H9 (cell line): ENCODE results near the gene ACAD10. TPM values are rescaled to one million over a fixed set of nuclear protein-coding genes. Genes with fewer than 3 reads are reported as not detected.

Experiments
- DNase-seq: peaks from one replicate; pipeline ENCODE4 v3.0.0-alpha.2; 2017
- H2AFZ ChIP-seq: one replicate; pipeline ENCODE4 v1.6.1; 2013; ENCODE audit warnings: mild to moderate bottlenecking, low read length, control low read depth, moderate library complexity
- H2AK5ac ChIP-seq: 2 replicates; pipeline ENCODE4 v1.6.1; 2013; ENCODE audit warnings: low read length, control low read depth, mixed read lengths; ENCODE audit not compliant: insufficient read length
- H2BK120ac ChIP-seq: one replicate; pipeline ENCODE4 v1.6.1; 2013; ENCODE audit warnings: low read depth, mild to moderate bottlenecking, low read length, control low read depth, inconsistent platforms; ENCODE audit not compliant: poor library complexity, severe bottlenecking
- H2BK12ac ChIP-seq: 2 replicates; pipeline ENCODE4 v1.6.1; 2013; ENCODE audit warnings: low read length, control low read depth, mixed read lengths, low read depth; ENCODE audit not compliant: insufficient read length
- H2BK15ac ChIP-seq: 2 replicates; pipeline ENCODE4 v1.6.1; 2013; ENCODE audit warnings: low read depth, low read length, control low read depth
- H2BK20ac ChIP-seq: one replicate; pipeline ENCODE4 v1.6.1; 2013; ENCODE audit warnings: low read depth, mild to moderate bottlenecking, low read length, control low read depth, inconsistent platforms; ENCODE audit not compliant: poor library complexity, severe bottlenecking
- H2BK5ac ChIP-seq: 2 replicates; pipeline ENCODE4 v1.6.1; 2013; ENCODE audit warnings: low read length, control low read depth, mixed read lengths; ENCODE audit not compliant: insufficient read length
- H3K14ac ChIP-seq: 2 replicates; pipeline ENCODE4 v1.6.1; 2013; ENCODE audit warnings: low read length, control low read depth; ENCODE audit not compliant: insufficient read depth
- H3K18ac ChIP-seq: 2 replicates; pipeline ENCODE4 v1.6.1; 2013; ENCODE audit warnings: low read depth, mild to moderate bottlenecking, mixed read lengths, low read length, control low read depth; ENCODE audit not compliant: insufficient read length
- H3K23ac ChIP-seq: 2 replicates; pipeline ENCODE4 v1.6.1; 2013; ENCODE audit warnings: low read length, control low read depth, mixed read lengths, low read depth; ENCODE audit not compliant: insufficient read length
- H3K23me2 ChIP-seq: 2 replicates; pipeline ENCODE4 v1.6.1; 2013; ENCODE audit warnings: low read depth, mild to moderate bottlenecking, mixed read lengths, low read length, control low read depth; ENCODE audit not compliant: insufficient read length, poor library complexity, severe bottlenecking
- H3K27ac ChIP-seq: 2 replicates; pipeline ENCODE4 v1.5.1; 2013; ENCODE audit warnings: low read length, control low read depth, mixed read lengths, low read depth; ENCODE audit not compliant: insufficient read length
- H3K27me3 ChIP-seq: 2 replicates; pipeline ENCODE4 v1.6.1; 2013; ENCODE audit warnings: low read length, control low read depth, inconsistent platforms; ENCODE audit not compliant: insufficient read depth
- H3K4ac ChIP-seq: 2 replicates; pipeline ENCODE4 v1.6.1; 2013; ENCODE audit warnings: low read depth, mild to moderate bottlenecking, control low read depth, inconsistent platforms, low read length, moderate library complexity
- H3K4me1 ChIP-seq: 2 replicates; pipeline ENCODE4 v1.6.1; 2013; ENCODE audit warnings: low read length, control low read depth, inconsistent platforms; ENCODE audit not compliant: insufficient read depth
- H3K4me2 ChIP-seq: 2 replicates; pipeline ENCODE4 v1.6.1; 2013; ENCODE audit warnings: low read length, control low read depth, mixed read lengths; ENCODE audit not compliant: insufficient read length, insufficient read depth
- H3K56ac ChIP-seq: 2 replicates; pipeline ENCODE4 v1.6.1; 2013; ENCODE audit warnings: low read depth, mild to moderate bottlenecking, mixed read lengths, low read length, control low read depth; ENCODE audit not compliant: insufficient read length
- H3K79me1 ChIP-seq: 2 replicates; pipeline ENCODE4 v1.6.1; 2013; ENCODE audit warnings: low read depth, mild to moderate bottlenecking, moderate library complexity, low read length, control low read depth, inconsistent platforms; ENCODE audit not compliant: insufficient read depth, poor library complexity, severe bottlenecking
- H3K79me2 ChIP-seq: 2 replicates; pipeline ENCODE4 v1.6.1; 2013; ENCODE audit warnings: low read length, control low read depth, inconsistent platforms; ENCODE audit not compliant: insufficient read depth
- H3K9ac ChIP-seq: 2 replicates; pipeline ENCODE4 v1.6.1; 2013; ENCODE audit warnings: low read length, control low read depth, mixed read lengths; ENCODE audit not compliant: insufficient read length; ENCODE audit errors: extremely low read depth
- H3K9me3 ChIP-seq: one replicate; pipeline ENCODE4 v1.6.1; 2013; ENCODE audit warnings: low read depth, low read length, inconsistent platforms; ENCODE audit not compliant: control insufficient read depth
- H3T11ph ChIP-seq: one replicate; pipeline ENCODE4 v1.6.1; 2013; ENCODE audit warnings: mild to moderate bottlenecking, low read length, control low read depth, inconsistent platforms
- H4K20me1 ChIP-seq: one replicate; pipeline ENCODE4 v1.6.1; 2013; ENCODE audit not compliant: control insufficient read depth, insufficient read length, insufficient read depth
- H4K5ac ChIP-seq: 2 replicates; pipeline ENCODE4 v1.6.1; 2013; ENCODE audit warnings: low read depth, mild to moderate bottlenecking, mixed read lengths, low read length, control low read depth; ENCODE audit not compliant: insufficient read length
- H4K8ac ChIP-seq: replicated peaks from 2 replicates; pipeline ENCODE4 v1.6.1; 2013; ENCODE audit warnings: low read length, control low read depth, mixed read lengths, low read depth; ENCODE audit not compliant: insufficient read length
- H4K91ac ChIP-seq: 2 replicates; pipeline ENCODE4 v1.6.1; 2013; ENCODE audit warnings: low read depth, mild to moderate bottlenecking, moderate library complexity, mixed read lengths, low read length, control low read depth; ENCODE audit not compliant: insufficient read length
- H3K27ac Mint-ChIP-seq, 3 experiments: 2 replicates in 2 of 3; 3 replicates in 1 of 3; pipeline ENCODE4 v1.8.0; 2020 to 2021; ENCODE audit warnings: mixed read lengths in 3 of 3, mild to moderate bottlenecking in 1 of 3, moderate library complexity in 1 of 3
- H3K27me3 Mint-ChIP-seq: 2 replicates; pipeline ENCODE4 v1.8.0; 2021; ENCODE audit warnings: low read depth, mild to moderate bottlenecking, moderate library complexity, mixed read lengths
- H3K36me3 Mint-ChIP-seq, 3 experiments: 2 replicates in 2 of 3; 3 replicates in 1 of 3; pipeline ENCODE4 v1.8.0; 2020 to 2021; ENCODE audit warnings: low read depth in 3 of 3, mixed read lengths in 3 of 3; ENCODE audit not compliant: insufficient read depth in 1 of 3
- H3K4me1 Mint-ChIP-seq, 2 experiments: 2 replicates each; pipeline ENCODE4 v1.8.0; 2020; ENCODE audit warnings: mixed read lengths in 2 of 2
- H3K4me3 Mint-ChIP-seq, 2 experiments: 2 replicates in 1 of 2; 3 replicates in 1 of 2; pipeline ENCODE4 v1.8.0; 2020 to 2021; ENCODE audit warnings: mild to moderate bottlenecking in 2 of 2, mixed read lengths in 2 of 2, moderate library complexity in 1 of 2
- H3K9me3 Mint-ChIP-seq, 2 experiments: 2 replicates in 1 of 2; 3 replicates in 1 of 2; pipeline ENCODE4 v1.8.0; 2020; ENCODE audit warnings: mild to moderate bottlenecking in 2 of 2, mixed read lengths in 2 of 2, moderate library complexity in 1 of 2
- WGBS: extraction: QIAGEN DNeasy Blood & Tissue Kit; methylation state at CpG from one replicate; pipeline ENCODE4 v1.1.7; 2013; ENCODE audit warnings: missing lambda C conversion rate, low lambda C conversion rate, mixed read lengths; ENCODE audit not compliant: insufficient read length; ENCODE audit errors: extremely low coverage; 5-methylcytosine and 5-hydroxymethylcytosine counted together
- total RNA-seq: library from RNA; stranded (reverse); gene quantifications from 2 replicates; pipeline ENCODE4 v1.2.1, GENCODE V29; 2021
- TF ChIP-seq, protein P1 (sequence below): fragments of 200-600 bp; sonication (generic); conservative IDR thresholded peaks from 3 replicates; pipeline ENCODE4 v1.8.0; 2021; ENCODE audit warnings: antibody characterized with exemption, mild to moderate bottlenecking

The ACAD10 gene
- total RNA-seq, 1 experiment from 2014 or later: 25.7 TPM

DNA sequence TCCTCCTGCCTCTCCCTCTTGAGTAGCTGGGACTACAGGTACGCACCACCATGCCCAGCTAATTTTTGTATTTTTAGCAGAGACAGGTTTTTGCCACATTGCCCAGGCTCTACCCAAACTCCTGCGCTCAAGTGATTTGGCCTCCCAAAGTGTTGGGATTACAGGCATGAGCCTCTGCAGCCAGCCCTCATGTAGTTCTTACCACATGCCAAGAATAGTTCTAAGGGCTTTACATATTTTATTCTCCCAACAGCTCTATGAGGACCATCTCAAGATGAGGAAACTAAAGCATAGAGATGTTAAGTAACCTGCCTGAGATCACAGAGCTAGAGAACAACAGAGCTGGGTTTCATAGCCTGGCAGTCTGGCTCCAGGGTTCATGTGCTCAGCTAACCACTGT is 42.9 kb downstream of the ACAD10 start:
- no peak overlapping the region for H3K56ac ChIP-seq
- no peak overlapping the region for H3K4me2 ChIP-seq
- no peak overlapping the region for H3K4ac ChIP-seq
- H2BK5ac ChIP-seq: no peak overlapping the region
- H3K9me3 ChIP-seq: no peaks in the 10 kb centered on the region
- H3K36me3 Mint-ChIP-seq: peaks cover 18 to 52% (median 50%) of the 10 kb centered on the region in 3 experiments
- no peak for DNase-seq
- H2BK12ac ChIP-seq: no peak overlapping the region
- no peak overlapping the region for H2BK15ac ChIP-seq
- peaks cover 3 to 4% of the 10 kb centered on the region in 2 experiments; a peak in 2 of 4 replicates for H3K4me1 Mint-ChIP-seq
- peak overlapping the region in 1 of 3 experiments; percentile 76; a peak in 3 of 7 replicates for H3K27ac Mint-ChIP-seq
- no peaks in the 10 kb centered on the region for H3K4me1 ChIP-seq
- no peaks in the 10 kb centered on the region for H3K79me1 ChIP-seq
- H4K91ac ChIP-seq: no peak overlapping the region
- no peak overlapping the region for H2BK20ac ChIP-seq
- no peak overlapping the region for H3K14ac ChIP-seq
- no CpG with 5 or more reads among the region's 2 CpGs for WGBS
- H3K23me2 ChIP-seq: no peaks in the 10 kb centered on the region
- TF ChIP-seq, protein P1, sequence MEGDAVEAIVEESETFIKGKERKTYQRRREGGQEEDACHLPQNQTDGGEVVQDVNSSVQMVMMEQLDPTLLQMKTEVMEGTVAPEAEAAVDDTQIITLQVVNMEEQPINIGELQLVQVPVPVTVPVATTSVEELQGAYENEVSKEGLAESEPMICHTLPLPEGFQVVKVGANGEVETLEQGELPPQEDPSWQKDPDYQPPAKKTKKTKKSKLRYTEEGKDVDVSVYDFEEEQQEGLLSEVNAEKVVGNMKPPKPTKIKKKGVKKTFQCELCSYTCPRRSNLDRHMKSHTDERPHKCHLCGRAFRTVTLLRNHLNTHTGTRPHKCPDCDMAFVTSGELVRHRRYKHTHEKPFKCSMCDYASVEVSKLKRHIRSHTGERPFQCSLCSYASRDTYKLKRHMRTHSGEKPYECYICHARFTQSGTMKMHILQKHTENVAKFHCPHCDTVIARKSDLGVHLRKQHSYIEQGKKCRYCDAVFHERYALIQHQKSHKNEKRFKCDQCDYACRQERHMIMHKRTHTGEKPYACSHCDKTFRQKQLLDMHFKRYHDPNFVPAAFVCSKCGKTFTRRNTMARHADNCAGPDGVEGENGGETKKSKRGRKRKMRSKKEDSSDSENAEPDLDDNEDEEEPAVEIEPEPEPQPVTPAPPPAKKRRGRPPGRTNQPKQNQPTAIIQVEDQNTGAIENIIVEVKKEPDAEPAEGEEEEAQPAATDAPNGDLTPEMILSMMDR: no peak
- no peak overlapping the region for H3K4me3 Mint-ChIP-seq
- H3K9me3 Mint-ChIP-seq: peaks cover 12 to 13% of the 10 kb centered on the region in 2 experiments
- no peak overlapping the region for H4K8ac ChIP-seq
- no peak overlapping the region for H3K23ac ChIP-seq
- H2AK5ac ChIP-seq: no peak overlapping the region
- no peaks in the 10 kb centered on the region for H4K20me1 ChIP-seq
- H2BK120ac ChIP-seq: no peak overlapping the region
- no peaks in the 10 kb centered on the region for H3K27me3 Mint-ChIP-seq
- no peaks in the 10 kb centered on the region for H3K27me3 ChIP-seq
- H3K18ac ChIP-seq: no peak overlapping the region
- no peak overlapping the region for H3T11ph ChIP-seq
- no peak overlapping the region for H2AFZ ChIP-seq
- H4K5ac ChIP-seq: no peak overlapping the region
- no peak overlapping the region for H3K27ac ChIP-seq
- H3K9ac ChIP-seq: no peak overlapping the region
- H3K79me2 ChIP-seq: no peaks in the 10 kb centered on the region
